D721Med (cell line): Measurements from ENCODE around the gene HERC2.
"Not testable (repeated sequence)": the region's sequence is repeated elsewhere in the genome, so short reads cannot be mapped to it uniquely, and the experiment has no call there.

Source experiments
- DNase-seq: peaks from one replicate; pipeline ENCODE4 v3.0.0; 2011; ENCODE audit warnings: low spot score; ENCODE audit not compliant: insufficient read length
- FAIRE-seq: peaks from 2 replicates; lab custom pipeline; 2011; peaks lifted over from hg19 to GRCh38; lab: Jason Lieb, UNC
- CTCF ChIP-seq: IDR thresholded peaks from 2 replicates; pipeline ENCODE4 v1.5.1; 2012; ENCODE audit warnings: mild to moderate bottlenecking, control low read depth; ENCODE audit not compliant: insufficient read depth; ENCODE audit errors: missing control alignments

Gene HERC2

GRCh38 chr15:28289694-28290463, 32.1 kb downstream of the HERC2 start:
- DNase-seq (no peak), FAIRE-seq (no peak)
- no peak for TF ChIP-seq CTCF

GRCh38 chr15:28288830-28289693, 32.9 kb downstream of the HERC2 start:
- not testable (repeated sequence) for DNase-seq, FAIRE-seq

GRCh38 chr15:28286659-28287058, 35.3 kb downstream of the HERC2 start:
- not testable (repeated sequence) for DNase-seq, FAIRE-seq

- no peak for TF ChIP-seq CTCF
- FAIRE-seq (no peak), DNase-seq (no peak)
Observed at GRCh38 chr15:28286031-28286430, 35.9 kb downstream of the HERC2 start.

GRCh38 chr15:28281876-28282275, 40.1 kb downstream of the HERC2 start:
- no peak for DNase-seq
- no peak for FAIRE-seq
- TF ChIP-seq CTCF = no peak

- no peak for TF ChIP-seq CTCF
- DNase-seq = no peak
- no peak for FAIRE-seq
Observed at GRCh38 chr15:28274635-28275034, 47.3 kb downstream of the HERC2 start.

GRCh38 chr15:28273873-28274610, 47.9 kb downstream of the HERC2 start:
- no peak for DNase-seq
- no peak for FAIRE-seq
- TF ChIP-seq CTCF = no peak
